GM12872 (cell line): ENCODE data around the gene LILRB4.
"Not testable (repeated sequence)": the region's sequence is repeated elsewhere in the genome, so short reads cannot be mapped to it uniquely, and the experiment has no call there.

Source experiments
- TF ChIP-seq, protein P1 (sequence below): IDR thresholded peaks from 3 replicates; pipeline ENCODE4 v1.5.1; 2011; ENCODE audit warnings: low read depth, mild to moderate bottlenecking, low read length, moderate library complexity; ENCODE audit not compliant: insufficient read depth

Gene LILRB4

GRCh38 chr19:54662730-54663129 is at the start of gene LILRB4:
LILRB4 (plus strand) TSS chr19:54662985; CDS start chr19:54663034, 49 bp downstream.
- TF ChIP-seq, protein P1, sequence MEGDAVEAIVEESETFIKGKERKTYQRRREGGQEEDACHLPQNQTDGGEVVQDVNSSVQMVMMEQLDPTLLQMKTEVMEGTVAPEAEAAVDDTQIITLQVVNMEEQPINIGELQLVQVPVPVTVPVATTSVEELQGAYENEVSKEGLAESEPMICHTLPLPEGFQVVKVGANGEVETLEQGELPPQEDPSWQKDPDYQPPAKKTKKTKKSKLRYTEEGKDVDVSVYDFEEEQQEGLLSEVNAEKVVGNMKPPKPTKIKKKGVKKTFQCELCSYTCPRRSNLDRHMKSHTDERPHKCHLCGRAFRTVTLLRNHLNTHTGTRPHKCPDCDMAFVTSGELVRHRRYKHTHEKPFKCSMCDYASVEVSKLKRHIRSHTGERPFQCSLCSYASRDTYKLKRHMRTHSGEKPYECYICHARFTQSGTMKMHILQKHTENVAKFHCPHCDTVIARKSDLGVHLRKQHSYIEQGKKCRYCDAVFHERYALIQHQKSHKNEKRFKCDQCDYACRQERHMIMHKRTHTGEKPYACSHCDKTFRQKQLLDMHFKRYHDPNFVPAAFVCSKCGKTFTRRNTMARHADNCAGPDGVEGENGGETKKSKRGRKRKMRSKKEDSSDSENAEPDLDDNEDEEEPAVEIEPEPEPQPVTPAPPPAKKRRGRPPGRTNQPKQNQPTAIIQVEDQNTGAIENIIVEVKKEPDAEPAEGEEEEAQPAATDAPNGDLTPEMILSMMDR = no peak

DNA sequence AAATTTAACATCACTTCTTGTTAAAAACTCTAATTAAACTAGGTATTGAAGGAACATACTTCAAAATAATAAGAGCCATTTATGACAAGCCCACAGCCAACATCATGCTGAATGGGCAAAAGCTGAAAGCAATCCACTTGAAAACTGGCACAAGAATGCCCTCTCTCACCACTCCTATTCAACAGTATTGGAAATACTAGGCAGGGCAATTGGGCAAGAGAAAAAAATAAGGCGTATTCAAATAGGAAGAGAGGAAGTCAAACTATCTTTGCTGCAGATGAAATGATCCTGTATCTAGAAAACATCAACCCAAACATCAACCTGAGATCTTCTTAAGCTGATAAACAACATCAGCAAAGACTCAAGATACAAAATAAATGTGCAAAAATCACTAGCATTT is 48.1 kb upstream of the LILRB4 start:
- TF ChIP-seq, protein P1 = no peak

DNA sequence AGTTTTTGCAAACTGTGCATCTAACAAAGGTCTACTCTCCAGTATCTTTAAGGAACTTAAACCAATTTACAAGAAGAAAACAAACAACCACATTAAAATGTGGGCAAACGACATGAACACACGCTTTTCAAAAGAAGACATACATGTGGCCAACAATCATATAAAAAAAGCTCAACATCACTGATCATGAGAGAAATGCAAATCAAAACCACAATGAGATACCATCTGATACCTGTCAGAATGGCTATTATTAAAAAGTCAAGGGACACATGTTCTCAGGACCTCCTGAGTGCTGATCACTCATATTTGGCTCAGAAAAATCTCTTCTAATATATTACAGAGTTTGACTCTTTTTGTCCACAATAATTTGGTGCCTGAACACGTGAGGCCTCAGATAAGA is 46.7 kb upstream of the LILRB4 start:
- TF ChIP-seq, protein P1 = no peak

DNA sequence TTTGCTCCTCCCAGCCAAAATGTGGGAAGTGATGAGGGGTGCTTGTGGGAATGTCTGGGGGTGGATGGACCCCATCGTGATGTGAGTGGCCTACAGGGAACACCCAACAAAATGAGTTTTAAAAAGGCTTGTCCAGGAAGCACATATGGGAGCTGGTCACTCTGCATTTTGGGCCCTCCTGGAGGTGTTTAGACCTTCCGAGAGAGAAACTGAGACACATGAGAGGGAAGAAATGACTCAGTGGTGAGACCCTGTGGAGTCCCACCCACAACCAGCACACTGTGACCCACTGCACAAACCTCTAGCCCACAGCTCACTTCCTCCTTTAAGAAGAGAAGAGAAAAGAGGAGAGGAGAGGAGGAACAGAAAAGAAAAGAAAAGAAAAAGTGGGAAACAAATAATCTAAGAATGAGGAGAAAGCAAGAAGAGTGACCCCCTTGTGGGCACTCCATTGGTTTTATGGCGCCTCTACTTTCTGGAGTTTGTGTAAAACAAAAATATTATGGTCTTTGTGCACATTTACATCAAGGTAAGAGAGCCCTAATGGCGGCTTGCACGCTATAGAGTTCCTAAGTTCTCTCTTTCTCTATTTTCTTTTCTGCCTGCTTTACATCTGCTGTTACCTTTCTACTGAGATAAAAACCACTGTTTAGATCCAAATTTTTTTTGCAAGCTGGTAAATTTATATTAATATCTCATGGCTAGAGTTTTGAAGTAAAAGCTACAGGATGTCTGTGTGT is 45.8 kb upstream of the LILRB4 start:
- TF ChIP-seq, protein P1 = no peak

GRCh38 chr19:54620464-54620863 is 42.3 kb upstream of the LILRB4 start:
- TF ChIP-seq, protein P1 = no peak

DNA sequence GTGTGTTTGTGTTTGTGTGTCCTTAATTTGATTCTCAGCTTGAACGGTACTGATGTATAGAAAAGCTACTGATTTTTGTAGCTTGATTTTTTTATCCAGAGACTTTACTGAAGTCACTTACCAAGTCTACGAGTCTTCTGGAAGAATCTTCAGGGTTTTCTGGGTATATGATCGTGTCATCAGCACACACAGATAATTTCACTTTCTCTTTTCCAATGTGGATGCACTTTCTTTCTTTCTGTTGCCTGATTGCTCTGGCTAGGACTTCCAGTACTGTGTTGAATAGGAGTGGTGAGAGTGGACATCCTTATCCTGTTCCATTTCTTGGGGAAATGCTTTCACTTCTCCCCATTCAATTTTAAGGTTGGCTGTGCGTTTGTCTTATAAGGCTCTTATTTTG is 40.4 kb upstream of the LILRB4 start:
- TF ChIP-seq, protein P1 = no peak

- TF ChIP-seq, protein P1 = no peak
Observed at GRCh38 chr19:54626757-54627156, 36.0 kb upstream of the LILRB4 start.

DNA sequence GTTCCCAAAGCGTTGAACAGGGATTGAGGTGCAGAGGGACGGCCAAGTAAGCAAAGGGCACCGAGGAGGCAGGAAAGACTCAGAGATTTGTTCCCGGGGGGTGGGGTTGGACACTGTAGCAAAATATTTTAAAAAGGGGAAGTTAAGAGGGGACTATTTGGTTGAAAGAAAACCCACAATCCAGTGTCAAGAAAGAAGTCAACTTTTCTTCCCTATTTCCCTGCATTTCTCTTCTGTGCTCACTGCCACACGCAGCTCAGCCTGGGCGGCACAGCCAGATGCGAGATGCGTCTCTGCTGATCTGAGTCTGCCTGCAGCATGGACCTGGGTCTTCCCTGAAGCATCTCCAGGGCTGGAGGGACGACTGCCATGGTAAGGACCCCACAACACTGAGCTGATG is 32.5 kb upstream of the LILRB4 start, which contains the start of gene LILRB1:
LILRB1 (plus strand) TSS at position 223 of the 400 bp plus-strand sequence. CDS start 590 bp downstream, outside the sequence.
- TF ChIP-seq, protein P1 = not testable (repeated sequence)
